Activated T-cell treated with anti-CD3 and anti-CD28 coated beads for 4 hours (primary cell): Measurements from ENCODE around the gene VHLL.

ENCODE experiments used
- DNase-seq: peaks from one replicate; pipeline ENCODE4 v3.0.0-alpha.2; 2020

VHLL gene

GRCh38 chr1:156289857-156290256 lies 9.2 kb downstream of the VHLL start:
- no peak for DNase-seq

- DNase-seq: no peak
These were observed 13.0 kb downstream of the VHLL start for GRCh38 chr1:156286061-156286460.

- no peak for DNase-seq
These were observed 13.7 kb downstream of the VHLL start for GRCh38 chr1:156285437-156285836.

GRCh38 chr1:156284757-156285156 lies 14.3 kb downstream of the VHLL start:
- DNase-seq: no peak

DNA sequence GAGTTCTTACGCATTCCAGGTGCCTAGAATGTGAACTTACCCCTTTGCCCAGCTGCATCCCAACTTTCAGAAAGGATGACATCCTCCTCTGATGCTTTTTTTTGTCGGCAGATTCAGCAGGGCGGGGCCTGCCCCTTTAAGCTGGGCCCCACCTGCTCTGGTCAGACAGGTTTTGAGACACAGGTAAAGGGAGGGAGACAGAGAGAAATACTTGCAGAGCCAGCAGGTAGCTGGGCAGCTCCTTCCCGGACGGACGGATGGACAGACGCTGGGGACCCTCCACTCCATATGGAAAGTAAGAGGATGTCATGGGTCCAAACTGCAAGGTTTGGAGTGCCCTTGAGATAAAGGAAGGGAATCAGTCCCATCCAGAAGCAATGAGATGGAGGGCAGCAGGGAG lies 15.0 kb downstream of the VHLL start, which contains the start of gene TMEM79:
Gene TMEM79, plus strand, starts transcription at position 214 of the 400 bp plus-strand sequence. CDS start 902 bp downstream, outside the sequence.
- DNase-seq: no peak

DNA sequence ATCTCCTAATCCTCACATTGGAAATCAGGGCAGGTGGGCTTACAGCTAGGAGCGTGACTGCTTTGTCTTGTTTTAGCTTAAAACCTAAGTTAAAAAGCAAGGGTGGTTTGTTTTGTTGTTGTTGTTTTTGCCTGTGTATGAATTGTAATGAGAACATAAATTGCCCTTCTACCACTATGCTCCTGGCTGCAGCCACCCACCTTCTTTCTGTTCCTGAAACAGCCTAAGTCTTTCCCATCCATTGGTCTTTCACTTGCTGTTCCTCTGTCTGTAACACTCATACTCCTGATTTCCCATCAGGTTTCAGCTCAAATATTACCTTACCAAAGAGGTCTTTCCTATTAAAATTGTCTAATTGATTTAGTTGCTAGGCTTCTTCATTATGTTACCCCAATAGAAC lies 15.6 kb downstream of the VHLL start:
- DNase-seq: no peak

DNA sequence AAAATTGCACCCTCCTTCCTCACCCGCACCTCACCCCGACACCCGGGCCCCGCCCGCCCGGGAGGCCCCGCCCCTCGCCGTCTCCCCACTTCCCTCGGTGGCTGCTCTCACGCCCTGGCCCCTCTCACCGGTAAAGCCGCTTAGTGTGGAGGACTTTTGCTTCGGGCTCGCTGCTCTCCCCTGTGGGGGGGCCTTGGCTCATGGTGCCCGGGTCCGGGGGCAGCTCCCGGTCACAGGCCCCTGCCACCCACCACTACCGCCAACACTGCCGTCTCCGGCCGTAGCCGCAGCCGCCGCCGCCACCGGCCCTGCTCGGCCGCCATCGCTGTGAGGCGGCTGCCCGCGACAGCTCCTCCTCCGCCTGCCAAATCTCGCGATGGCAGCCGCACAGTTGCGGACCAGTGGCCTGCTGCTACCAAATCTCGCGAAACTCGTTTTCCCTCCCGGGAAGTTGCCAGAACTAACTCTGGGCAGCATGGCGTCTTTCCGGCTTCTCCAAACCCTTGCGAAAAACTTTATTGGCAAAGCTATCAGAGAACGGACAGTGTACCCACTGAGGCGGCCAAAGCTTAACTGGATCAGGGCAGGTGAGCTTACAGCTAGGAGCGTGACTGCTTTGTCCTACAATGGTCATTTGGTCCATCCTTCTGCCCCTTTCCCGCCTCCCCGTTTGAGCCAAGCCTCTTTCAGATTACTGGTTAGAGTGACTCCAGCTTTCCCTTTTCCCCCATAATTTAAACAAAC lies 16.5 kb downstream of the VHLL start, which contains the start of gene SMG5:
Gene SMG5, minus strand, starts transcription at position 347 of the 744 bp plus-strand sequence. Its CDS starts 145 bp downstream, at position 202.
- DNase-seq: peak; percentile 92

DNA sequence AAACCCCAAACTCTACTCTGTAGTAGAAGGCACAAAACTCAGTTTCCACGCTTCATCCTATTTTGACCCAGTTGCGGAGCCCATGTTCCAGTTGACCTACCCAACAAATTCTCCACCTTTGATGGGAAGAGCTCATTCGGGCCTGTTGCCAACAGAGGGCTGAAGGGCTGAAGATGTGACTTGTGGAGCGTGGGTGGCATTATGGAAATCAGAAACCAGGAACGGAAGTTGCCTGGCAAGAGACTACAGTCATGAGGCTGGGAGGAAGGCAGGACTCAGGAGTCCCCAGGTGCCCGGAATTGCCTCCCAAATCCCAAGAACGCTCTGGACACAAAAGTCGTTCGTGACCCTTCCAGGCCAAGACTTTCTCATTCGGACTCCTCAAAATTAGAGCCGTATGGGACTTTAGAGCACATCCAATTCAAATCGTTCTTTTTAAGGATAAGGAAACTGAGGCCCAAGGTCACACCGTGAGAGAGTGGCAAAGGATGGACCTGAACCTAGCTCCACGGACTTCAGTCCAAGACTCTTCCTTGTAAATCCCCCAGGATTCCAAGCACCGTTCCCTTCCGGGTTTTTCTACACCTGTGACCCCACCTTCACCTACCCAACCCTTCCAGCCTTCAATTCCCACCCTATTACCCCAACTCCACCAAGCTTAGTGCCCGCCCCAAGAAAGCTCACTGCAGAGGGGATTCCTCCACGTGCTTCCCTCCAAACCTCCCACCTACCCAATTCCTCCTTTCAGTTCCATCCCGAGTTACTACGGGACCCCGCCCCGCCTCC lies 17.2 kb downstream of the VHLL start:
- DNase-seq: no peak

DNA sequence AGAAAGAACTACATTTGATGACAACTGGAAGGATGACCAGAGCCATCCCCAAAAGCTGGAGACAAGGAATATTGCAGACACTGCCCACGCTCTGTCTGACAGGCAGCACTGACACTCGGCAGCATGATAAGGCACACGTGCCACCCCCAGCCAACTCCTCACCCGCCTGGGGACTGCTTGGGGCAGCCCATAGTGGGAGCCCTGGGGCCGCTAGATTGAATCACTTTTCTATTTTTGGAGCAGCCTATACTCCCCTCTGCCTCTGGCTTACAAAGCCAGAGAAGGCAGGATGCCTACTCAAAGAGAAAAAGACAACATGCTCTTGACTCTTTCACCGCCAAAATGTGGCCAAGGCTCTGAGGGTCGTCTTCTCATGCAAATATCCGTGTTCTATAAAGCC lies 17.8 kb downstream of the VHLL start:
- DNase-seq: peak; percentile 35

GRCh38 chr1:156279837-156280236 lies 19.3 kb downstream of the VHLL start:
- no peak for DNase-seq

GRCh38 chr1:156276966-156277381 lies 22.1 kb downstream of the VHLL start:
- DNase-seq: no peak

GRCh38 chr1:156276532-156276931 lies 22.6 kb downstream of the VHLL start:
- no peak for DNase-seq

DNA sequence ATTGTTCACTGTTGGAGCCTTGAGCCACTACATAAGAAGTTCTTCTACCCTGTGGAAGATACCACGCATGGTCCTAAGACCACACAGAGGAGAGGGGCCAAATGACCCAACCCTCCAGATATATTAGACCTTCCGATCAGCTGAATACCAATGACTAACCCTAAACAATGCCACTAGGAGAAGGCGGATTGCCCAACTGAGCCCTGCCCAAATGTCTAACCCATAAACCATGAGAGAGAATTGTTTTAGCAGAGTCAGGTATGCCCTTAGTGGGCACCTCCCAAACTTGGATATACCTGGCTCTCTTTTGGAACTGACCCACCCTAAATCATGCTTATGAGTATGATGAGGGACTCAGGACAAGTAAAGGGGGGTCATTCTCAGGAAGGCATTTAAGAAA lies 28.8 kb downstream of the VHLL start:
- no peak for DNase-seq

DNA sequence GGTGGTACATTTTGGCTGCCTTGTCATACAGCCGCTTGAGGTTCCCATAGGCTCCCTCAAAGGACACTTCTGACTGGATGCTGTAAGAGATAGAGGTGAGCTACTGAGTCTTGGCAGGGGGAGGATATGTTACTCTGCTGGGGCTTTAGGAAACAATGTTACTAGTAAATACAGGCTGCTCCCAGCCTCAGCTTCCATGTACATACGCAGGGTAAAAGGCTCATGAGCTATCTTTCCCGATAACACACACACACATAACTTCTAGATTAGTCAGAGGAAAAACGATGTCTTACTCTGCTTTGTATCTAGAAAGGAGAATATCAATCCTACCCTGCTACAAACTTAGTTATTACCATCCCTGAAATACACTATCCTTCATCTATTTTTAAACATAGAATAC lies 30.8 kb downstream of the VHLL start:
- no peak for DNase-seq

GRCh38 chr1:156266051-156266450 lies 33.1 kb downstream of the VHLL start:
- DNase-seq: no peak

DNA sequence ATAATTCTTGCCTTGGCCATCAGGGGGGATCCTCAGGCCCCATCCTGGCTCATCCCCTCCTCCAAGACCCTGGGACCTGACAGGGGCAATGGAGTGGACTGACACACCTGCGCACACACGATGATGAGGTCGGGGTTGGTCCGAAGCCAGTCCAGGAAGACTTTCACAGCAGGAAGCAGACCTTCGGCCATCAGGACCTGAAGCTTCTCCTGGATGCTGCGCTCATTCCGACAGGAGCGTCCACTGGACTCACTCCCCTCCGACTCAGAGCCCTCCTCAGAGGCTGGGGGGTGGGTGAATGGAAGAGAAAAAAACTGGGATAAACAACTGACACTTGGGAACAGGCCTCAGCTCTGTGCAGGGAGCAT lies 35.8 kb downstream of the VHLL start:
- DNase-seq: no peak

DNA sequence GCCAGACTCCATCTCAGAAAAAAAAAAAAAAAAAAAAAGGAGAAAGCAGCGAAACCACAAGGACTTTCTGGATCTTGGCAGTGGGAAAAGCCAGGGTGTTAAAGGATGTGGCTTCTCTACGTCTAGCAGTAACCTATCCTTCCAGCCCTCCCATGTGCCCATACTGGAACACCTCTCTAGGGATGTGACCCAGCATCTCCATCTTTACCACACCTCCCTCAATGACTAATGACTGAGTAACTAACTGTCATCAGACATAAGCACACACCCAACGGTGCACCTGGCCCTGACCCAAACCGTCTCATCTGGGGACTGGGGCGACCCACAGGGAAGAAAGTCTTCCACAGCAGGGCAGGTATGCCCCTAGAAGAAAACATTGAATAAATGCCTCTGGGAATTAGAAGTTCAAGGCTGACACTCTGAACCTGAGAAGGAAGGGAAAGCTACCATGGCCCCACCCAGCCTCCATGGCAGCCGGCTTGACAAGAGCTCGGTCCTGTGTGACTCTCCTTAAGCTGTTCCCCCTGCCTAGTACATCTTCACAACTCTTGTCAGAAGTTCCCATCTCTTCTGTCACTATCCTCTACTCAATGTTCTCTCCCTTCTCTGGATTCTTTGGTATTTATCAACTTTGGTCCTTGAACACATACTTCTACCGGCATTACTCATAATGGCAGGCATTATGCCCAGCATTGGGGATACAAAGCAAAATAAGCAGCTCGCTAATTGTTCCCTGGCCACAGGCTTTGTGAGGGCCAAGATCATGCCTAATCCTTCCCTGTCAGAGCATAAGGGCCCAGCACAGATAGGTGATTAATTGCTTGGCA lies 36.4 kb downstream of the VHLL start:
- no peak for DNase-seq

DNA sequence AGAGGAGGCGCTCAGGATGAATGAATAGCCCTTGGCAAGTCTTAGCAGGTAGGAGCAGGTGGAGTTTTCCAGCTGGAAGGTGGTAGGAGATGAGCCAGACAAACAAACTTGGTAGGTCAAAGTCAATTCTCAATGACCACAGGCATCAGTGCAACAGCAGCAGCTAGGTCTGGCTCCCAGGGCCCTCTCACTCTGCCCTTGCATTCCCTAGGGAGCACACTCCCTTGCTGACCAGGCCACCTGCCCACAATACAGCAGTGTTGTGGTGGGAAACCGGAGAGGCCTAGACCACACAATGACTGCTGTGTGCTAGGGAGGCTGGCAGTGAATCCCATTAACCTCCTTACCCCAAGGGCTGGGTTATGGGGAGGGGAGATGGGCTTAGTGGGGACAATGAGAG lies 38.2 kb downstream of the VHLL start:
- DNase-seq: no peak

GRCh38 chr1:156259805-156260204 lies 39.3 kb downstream of the VHLL start:
- DNase-seq: no peak

- no peak for DNase-seq
These were observed 40.2 kb downstream of the VHLL start for GRCh38 chr1:156258859-156259258.

DNA sequence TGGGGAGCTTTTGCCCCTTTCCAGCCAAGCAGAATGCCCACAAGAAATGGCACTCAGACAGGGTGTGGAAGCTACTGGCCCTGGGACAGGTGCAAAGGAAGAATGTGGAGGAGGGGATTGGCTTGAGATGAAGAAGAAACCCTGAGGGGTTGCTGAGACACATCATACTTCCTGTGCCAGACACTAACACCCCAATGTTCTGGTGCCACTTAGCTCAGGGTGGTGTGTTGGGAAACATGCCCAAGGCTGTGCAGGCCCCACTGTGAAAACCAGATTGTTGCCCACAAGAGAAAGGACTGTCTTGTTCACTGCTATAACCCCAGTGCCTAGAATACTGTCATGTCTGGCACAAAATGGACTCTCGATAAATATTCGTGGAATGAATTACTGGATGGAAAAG lies 41.4 kb downstream of the VHLL start:
- DNase-seq: no peak

DNA sequence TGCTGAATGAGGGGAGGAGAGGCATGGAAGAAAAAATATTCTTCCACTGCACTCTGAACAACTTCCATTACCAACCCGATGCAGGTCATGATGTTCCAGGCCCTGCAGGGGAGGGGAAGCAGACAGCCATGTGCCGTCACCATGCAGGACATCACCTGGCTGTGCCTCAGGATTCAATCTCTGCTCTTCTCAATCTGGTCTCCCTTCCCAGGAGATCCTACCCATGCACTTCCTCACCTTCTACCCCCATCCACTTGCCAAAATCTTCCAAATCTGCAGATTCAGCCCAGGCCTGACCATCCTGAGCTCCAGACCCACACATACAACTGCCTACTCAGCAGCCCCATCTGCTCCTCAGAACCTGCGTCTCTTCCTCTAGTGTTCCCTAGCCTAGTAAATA lies 45.5 kb downstream of the VHLL start:
- DNase-seq: no peak

DNA sequence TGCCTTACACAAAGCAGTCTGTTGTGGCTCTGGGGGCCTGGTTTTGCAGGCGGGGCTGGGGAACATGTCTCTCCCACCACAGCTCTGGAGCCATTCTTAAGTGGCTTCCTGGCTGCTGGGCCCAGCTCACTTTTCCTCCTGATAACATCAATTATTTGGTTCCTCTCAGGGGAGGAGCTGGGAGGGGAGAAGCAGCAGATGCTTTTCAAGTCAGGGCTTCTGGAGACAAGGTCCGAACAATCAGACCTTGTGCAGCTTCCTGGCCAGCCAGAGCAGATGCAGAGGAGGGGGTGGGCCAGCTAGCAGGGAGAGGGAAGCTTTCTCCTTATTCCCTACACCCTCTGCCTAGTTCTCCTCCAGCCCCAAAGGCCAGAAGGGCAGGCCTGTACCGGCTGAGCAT lies 47.6 kb downstream of the VHLL start:
- DNase-seq: no peak
